Breast epithelium (tissue), 3 donors: ENCODE measurements around the gene RNF126.

Experiments
- POLR2A ChIP-seq: fragments of 450-650 bp; IDR thresholded peaks from one replicate; pipeline ENCODE4 v1.6.1; 2016; ENCODE audit warnings: antibody characterized with exemption, mild to moderate bottlenecking, moderate library complexity
- TF ChIP-seq, protein P1 (sequence below), 3 donors: fragments of 450-650 bp; IDR thresholded peaks; one replicate each; pipeline ENCODE4 v1.5.1; 2016 to 2017; ENCODE audit warnings: antibody characterized with exemption in 3 of 3, mild to moderate bottlenecking in 3 of 3, moderate library complexity in 3 of 3

GRCh38 chr19:682678-683320 lies 19.8 kb upstream of the RNF126 start:
- TF ChIP-seq, protein P1, sequence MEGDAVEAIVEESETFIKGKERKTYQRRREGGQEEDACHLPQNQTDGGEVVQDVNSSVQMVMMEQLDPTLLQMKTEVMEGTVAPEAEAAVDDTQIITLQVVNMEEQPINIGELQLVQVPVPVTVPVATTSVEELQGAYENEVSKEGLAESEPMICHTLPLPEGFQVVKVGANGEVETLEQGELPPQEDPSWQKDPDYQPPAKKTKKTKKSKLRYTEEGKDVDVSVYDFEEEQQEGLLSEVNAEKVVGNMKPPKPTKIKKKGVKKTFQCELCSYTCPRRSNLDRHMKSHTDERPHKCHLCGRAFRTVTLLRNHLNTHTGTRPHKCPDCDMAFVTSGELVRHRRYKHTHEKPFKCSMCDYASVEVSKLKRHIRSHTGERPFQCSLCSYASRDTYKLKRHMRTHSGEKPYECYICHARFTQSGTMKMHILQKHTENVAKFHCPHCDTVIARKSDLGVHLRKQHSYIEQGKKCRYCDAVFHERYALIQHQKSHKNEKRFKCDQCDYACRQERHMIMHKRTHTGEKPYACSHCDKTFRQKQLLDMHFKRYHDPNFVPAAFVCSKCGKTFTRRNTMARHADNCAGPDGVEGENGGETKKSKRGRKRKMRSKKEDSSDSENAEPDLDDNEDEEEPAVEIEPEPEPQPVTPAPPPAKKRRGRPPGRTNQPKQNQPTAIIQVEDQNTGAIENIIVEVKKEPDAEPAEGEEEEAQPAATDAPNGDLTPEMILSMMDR (IDR thresholded peaks at IDR 0.05), result no peak
- TF ChIP-seq POLR2A, result no peak
